ENCODE results near the gene ANP32E. TPM values are rescaled to one million over a fixed set of nuclear protein-coding genes. Genes with fewer than 3 reads are reported as not detected.

The ANP32E gene
- total RNA-seq, 1 experiment from 2014 or later, result 63.3 TPM

- no peak for TF ChIP-seq EZH2 (IDR thresholded peaks at IDR 0.05; ENCODE audit: low read depth)
- TF ChIP-seq CTCF (conservative IDR thresholded peaks at IDR 0.05), result no peak
- H3K27ac ChIP-seq, result peak overlapping the region; percentile 83
- peak overlapping the region; percentile 60 for H3K4me2 ChIP-seq
- no peak overlapping the region for H3K4me3 ChIP-seq
- no peaks in the 10 kb centered on the region for H4K20me1 ChIP-seq (ENCODE audit: insufficient read depth)
- H3K9me3 ChIP-seq (ENCODE audit: insufficient read depth, low read depth), result no peaks in the 10 kb centered on the region
- DNase-seq, result no peak
- H3K36me3 ChIP-seq (ENCODE audit: low read depth), result peaks cover 10% of the 10 kb centered on the region; the same call in 1 of the 2 replicates
- intact Hi-C loops (cut with micrococcal nuclease; ENCODE audit: unreplicated experiment), result loop anchor here (10.0 kb wide), 1 partner anchor 303 kb away; no protein-coding TSS in a partner anchor
- no peak overlapping the region for H2AFZ ChIP-seq
- ChIA-PET POLR2A (ENCODE audit: unreplicated experiment) (interaction anchor here (0.7 kb wide), 1 partner anchor 868 kb away, joined by 3 read pairs; no protein-coding TSS in a partner anchor), CTCF (interaction anchor here (0.5 kb wide), 1 partner anchor 27 kb away, joined by 3 read pairs; no protein-coding TSS in a partner anchor)
- no peaks in the 10 kb centered on the region for H3K27me3 ChIP-seq (ENCODE audit: insufficient read depth, low read depth)
- H3K4me1 ChIP-seq (replicated peaks; ENCODE audit: insufficient read depth), result peaks cover 59% of the 10 kb centered on the region
- peaks cover 56% of the 10 kb centered on the region for H3F3A ChIP-seq (ENCODE audit: insufficient read depth, low read depth)
- H3K79me2 ChIP-seq (ENCODE audit: low read depth), result no peaks in the 10 kb centered on the region; the same call in 1 of the 2 replicates
- H3K9me2 ChIP-seq (ENCODE audit: insufficient read depth), result no peaks in the 10 kb centered on the region
- BruUV-seq (replicated peaks), result no TSS peak
Observed at GRCh38 chr1:150261367-150261766, 25.5 kb upstream of the ANP32E start.

GRCh38 chr1:150259758-150260669, 24.1 kb upstream of the ANP32E start:
- H2AFZ ChIP-seq, result peak overlapping the region; percentile 49; the same call in 1 of the 2 replicates
- intact Hi-C loops (cut with micrococcal nuclease; ENCODE audit: unreplicated experiment), result loop anchor here (5.0 to 10.0 kb wide), 7 partner anchors 62 to 897 kb away; partner anchors contain the start of genes CERS2, MINDY1, PRPF3 and PRUNE1
- peaks cover 55% of the 10 kb centered on the region for H3F3A ChIP-seq (ENCODE audit: insufficient read depth, low read depth)
- no peaks in the 10 kb centered on the region for H4K20me1 ChIP-seq (ENCODE audit: insufficient read depth)
- H3K79me2 ChIP-seq (ENCODE audit: low read depth), result no peaks in the 10 kb centered on the region
- no TSS peak for BruUV-seq (replicated peaks)
- H3K4me1 ChIP-seq (replicated peaks; ENCODE audit: insufficient read depth), result peaks cover 68% of the 10 kb centered on the region
- ChIA-PET POLR2A (ENCODE audit: unreplicated experiment) (interaction anchor here (0.5 to 0.8 kb wide), 6 partner anchors 9 to 742 kb away, joined by 3 to 5 read pairs (median 4); partner anchors contain the start of genes APH1A and RPRD2), CTCF (interaction anchor here (1.0 kb wide), 1 partner anchor 21 kb away, joined by 3 read pairs; no protein-coding TSS in a partner anchor)
- H3K4me2 ChIP-seq, result peak overlapping the region; percentile 80
- peak overlapping the region; percentile 44; the same call in 1 of the 2 replicates for H3K4me3 ChIP-seq
- H3K9me2 ChIP-seq (ENCODE audit: insufficient read depth), result no peaks in the 10 kb centered on the region
- peak; percentile 85 to 95 for DNase-seq
- no peaks in the 10 kb centered on the region for H3K36me3 ChIP-seq (ENCODE audit: low read depth)
- H3K27ac ChIP-seq, result peak overlapping the region; percentile 71
- TF ChIP-seq CTCF (conservative IDR thresholded peaks at IDR 0.05) (no peak), EZH2 (IDR thresholded peaks at IDR 0.05; ENCODE audit: low read depth) (no peak)
- H3K9me3 ChIP-seq (ENCODE audit: insufficient read depth, low read depth), result no peaks in the 10 kb centered on the region
- H3K27me3 ChIP-seq (ENCODE audit: insufficient read depth, low read depth), result no peaks in the 10 kb centered on the region

GRCh38 chr1:150259217-150259616, 23.3 kb upstream of the ANP32E start:
- H3F3A ChIP-seq (ENCODE audit: insufficient read depth, low read depth), result peaks cover 47% of the 10 kb centered on the region
- intact Hi-C loops (cut with micrococcal nuclease; ENCODE audit: unreplicated experiment), result loop anchor here (5.0 to 10.0 kb wide), 6 partner anchors 63 to 898 kb away; partner anchors contain the start of genes CERS2, MINDY1, PRPF3 and PRUNE1
- peak overlapping the region; percentile 80 for H3K4me2 ChIP-seq
- no peaks in the 10 kb centered on the region for H3K27me3 ChIP-seq (ENCODE audit: insufficient read depth, low read depth)
- no peaks in the 10 kb centered on the region for H3K9me3 ChIP-seq (ENCODE audit: insufficient read depth, low read depth)
- no peaks in the 10 kb centered on the region for H3K9me2 ChIP-seq (ENCODE audit: insufficient read depth)
- no peaks in the 10 kb centered on the region for H3K79me2 ChIP-seq (ENCODE audit: low read depth)
- H3K4me3 ChIP-seq, result no peak overlapping the region
- H2AFZ ChIP-seq, result no peak overlapping the region
- no peak for DNase-seq
- BruUV-seq (replicated peaks), result no TSS peak
- H4K20me1 ChIP-seq (ENCODE audit: insufficient read depth), result no peaks in the 10 kb centered on the region
- POLR2A ChIA-PET (ENCODE audit: unreplicated experiment), result interaction anchor here (0.6 kb wide), 1 partner anchor 742 kb away, joined by 4 read pairs; no protein-coding TSS in a partner anchor
- CTCF ChIA-PET, result no interaction called here
- H3K4me1 ChIP-seq (replicated peaks; ENCODE audit: insufficient read depth), result peaks cover 64% of the 10 kb centered on the region
- no peaks in the 10 kb centered on the region for H3K36me3 ChIP-seq (ENCODE audit: low read depth)
- TF ChIP-seq EZH2 (IDR thresholded peaks at IDR 0.05; ENCODE audit: low read depth), result no peak
- H3K27ac ChIP-seq, result 0 out of 2 replicates have a peak overlapping the region, but pooled peaks have one; percentile 71

Data from PC-9 (cell line).